ENCODE results near the gene PRR16.

The PRR16 gene

GRCh38 chr5:120631611-120632010, 167.5 kb downstream of the PRR16 start:
- no peak for DNase-seq (ENCODE audit: low spot score)
- no peak for TF ChIP-seq CTCF (IDR thresholded peaks at IDR 0.05; ENCODE audit: extremely low read depth, insufficient read depth, missing control alignments)
- in situ Hi-C loops (cut with MboI; ENCODE audit: low pct_unique_long_range_greater_than_20kb, low sequenced_read_pairs, unreplicated experiment): no loop called here

- no peak for TF ChIP-seq CTCF (IDR thresholded peaks at IDR 0.05; ENCODE audit: extremely low read depth, insufficient read depth, missing control alignments)
- in situ Hi-C loops (cut with MboI; ENCODE audit: low pct_unique_long_range_greater_than_20kb, low sequenced_read_pairs, unreplicated experiment): no loop called here
Observed at GRCh38 chr5:120632430-120632829, 168.3 kb downstream of the PRR16 start.

GRCh38 chr5:120638449-120638848, 174.3 kb downstream of the PRR16 start:
- in situ Hi-C loops (cut with MboI; ENCODE audit: low pct_unique_long_range_greater_than_20kb, low sequenced_read_pairs, unreplicated experiment): no loop called here
- TF ChIP-seq CTCF (IDR thresholded peaks at IDR 0.05; ENCODE audit: extremely low read depth, insufficient read depth, missing control alignments): no peak
- no peak for DNase-seq (ENCODE audit: low spot score)

More at GRCh38 chr5:120632430-120632829, 168.3 kb downstream of the PRR16 start:
- no peak for DNase-seq (ENCODE audit: low spot score)

- no peak for DNase-seq (ENCODE audit: low spot score)
- TF ChIP-seq CTCF (IDR thresholded peaks at IDR 0.05; ENCODE audit: extremely low read depth, insufficient read depth, missing control alignments): no peak
- in situ Hi-C loops (cut with MboI; ENCODE audit: low pct_unique_long_range_greater_than_20kb, low sequenced_read_pairs, unreplicated experiment): no loop called here
Observed at GRCh38 chr5:120640778-120641177, 176.7 kb downstream of the PRR16 start.

- in situ Hi-C loops (cut with MboI; ENCODE audit: low pct_unique_long_range_greater_than_20kb, low sequenced_read_pairs, unreplicated experiment): no loop called here
- no peak for DNase-seq (ENCODE audit: low spot score)
- no peak for TF ChIP-seq CTCF (IDR thresholded peaks at IDR 0.05; ENCODE audit: extremely low read depth, insufficient read depth, missing control alignments)
Observed at GRCh38 chr5:120644516-120644915, 180.4 kb downstream of the PRR16 start.

GRCh38 chr5:120655828-120656435, 191.8 kb downstream of the PRR16 start:
- DNase-seq (ENCODE audit: low spot score): no peak
- in situ Hi-C loops (cut with MboI; ENCODE audit: low pct_unique_long_range_greater_than_20kb, low sequenced_read_pairs, unreplicated experiment): no loop called here
- peak; percentile 69 for TF ChIP-seq CTCF (IDR thresholded peaks at IDR 0.05; ENCODE audit: extremely low read depth, insufficient read depth, missing control alignments)
